Activated CD8-positive, alpha-beta T cell treated with anti-CD3 and anti-CD28 coated beads for 36 hours (primary cell): Measurements from ENCODE around the gene REG1A. TPM values are rescaled to one million over a fixed set of nuclear protein-coding genes. Genes with fewer than 3 reads are reported as not detected.

Experiments
- ATAC-seq: fragments of 200-7000 bp; cut with Tn5 transposase; one replicate; pipeline ENCODE4 v1.10.0; 2021; ENCODE audit warnings: mild to moderate bottlenecking, moderate library complexity
- CTCF ChIA-PET: fragments of 350-600 bp; sonication (Branson Sonifier 250); formaldehyde crosslinking; loops from one replicate; lab custom pipeline; 2021; ENCODE audit warnings: antibody characterized with exemption; lab: Charles Lee
- POLR2A ChIA-PET: fragments of 350-600 bp; sonication (Branson Sonifier 250); formaldehyde crosslinking; loops from one replicate; lab custom pipeline; 2021; ENCODE audit warnings: antibody characterized with exemption; lab: Charles Lee
- DNase-seq: peaks from one replicate; pipeline ENCODE4 v3.0.0-alpha.2; 2020
- H3K27ac Mint-ChIP-seq: one replicate; pipeline ENCODE4 v1.8.0; 2021; ENCODE audit warnings: mild to moderate bottlenecking, mixed read lengths
- H3K27me3 Mint-ChIP-seq: one replicate; pipeline ENCODE4 v1.8.0; 2021; ENCODE audit warnings: mixed read lengths
- H3K36me3 Mint-ChIP-seq: one replicate; pipeline ENCODE4 v1.8.0; 2021; ENCODE audit warnings: low read depth, mixed read lengths
- H3K4me1 Mint-ChIP-seq: one replicate; pipeline ENCODE4 v1.8.0; 2021; ENCODE audit warnings: low read depth, mixed read lengths
- H3K4me3 Mint-ChIP-seq: one replicate; pipeline ENCODE4 v1.8.0; 2021; ENCODE audit warnings: mild to moderate bottlenecking, moderate library complexity, mixed read lengths
- H3K9me3 Mint-ChIP-seq: one replicate; pipeline ENCODE4 v1.8.0; 2021; ENCODE audit warnings: mixed read lengths
- intact Hi-C: fragments of 100-400 bp; cut with micrococcal nuclease; formaldehyde crosslinking; loops from one replicate; pipeline ENCODE4 v1.10.0; 2022
- total RNA-seq, 2 experiments: library from RNA; stranded (reverse); gene quantifications; one replicate each; pipeline ENCODE4 v1.2.3, GENCODE V29; 2021
- TF ChIP-seq, protein P1 (sequence below): fragments of 200-600 bp; IDR thresholded peaks from one replicate; pipeline ENCODE4 v1.8.0; 2022; ENCODE audit warnings: antibody characterized with exemption, mild to moderate bottlenecking

REG1A gene
- total RNA-seq, 2 experiments from 2014 or later: not detected

GRCh38 chr2:79085382-79085781 lies 34.9 kb upstream of the REG1A start:
- no peaks in the 10 kb centered on the region for H3K27me3 Mint-ChIP-seq
- peaks cover 2% of the 10 kb centered on the region for H3K9me3 Mint-ChIP-seq
- POLR2A ChIA-PET: no interaction called here
- no peaks in the 10 kb centered on the region for H3K36me3 Mint-ChIP-seq
- TF ChIP-seq, protein P1, sequence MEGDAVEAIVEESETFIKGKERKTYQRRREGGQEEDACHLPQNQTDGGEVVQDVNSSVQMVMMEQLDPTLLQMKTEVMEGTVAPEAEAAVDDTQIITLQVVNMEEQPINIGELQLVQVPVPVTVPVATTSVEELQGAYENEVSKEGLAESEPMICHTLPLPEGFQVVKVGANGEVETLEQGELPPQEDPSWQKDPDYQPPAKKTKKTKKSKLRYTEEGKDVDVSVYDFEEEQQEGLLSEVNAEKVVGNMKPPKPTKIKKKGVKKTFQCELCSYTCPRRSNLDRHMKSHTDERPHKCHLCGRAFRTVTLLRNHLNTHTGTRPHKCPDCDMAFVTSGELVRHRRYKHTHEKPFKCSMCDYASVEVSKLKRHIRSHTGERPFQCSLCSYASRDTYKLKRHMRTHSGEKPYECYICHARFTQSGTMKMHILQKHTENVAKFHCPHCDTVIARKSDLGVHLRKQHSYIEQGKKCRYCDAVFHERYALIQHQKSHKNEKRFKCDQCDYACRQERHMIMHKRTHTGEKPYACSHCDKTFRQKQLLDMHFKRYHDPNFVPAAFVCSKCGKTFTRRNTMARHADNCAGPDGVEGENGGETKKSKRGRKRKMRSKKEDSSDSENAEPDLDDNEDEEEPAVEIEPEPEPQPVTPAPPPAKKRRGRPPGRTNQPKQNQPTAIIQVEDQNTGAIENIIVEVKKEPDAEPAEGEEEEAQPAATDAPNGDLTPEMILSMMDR: no peak
- CTCF ChIA-PET: no interaction called here
- H3K4me3 Mint-ChIP-seq: no peak overlapping the region
- intact Hi-C loops: no loop called here
- no peak overlapping the region for H3K27ac Mint-ChIP-seq
- ATAC-seq (no peak), DNase-seq (no peak)
- H3K4me1 Mint-ChIP-seq: no peaks in the 10 kb centered on the region

GRCh38 chr2:79086255-79086654 lies 34.0 kb upstream of the REG1A start:
- Mint-ChIP-seq H3K27ac (no peak overlapping the region), H3K4me3 (no peak overlapping the region), H3K4me1 (no peaks in the 10 kb centered on the region), H3K36me3 (no peaks in the 10 kb centered on the region), H3K27me3 (no peaks in the 10 kb centered on the region), H3K9me3 (peaks cover 2% of the 10 kb centered on the region)
- TF ChIP-seq, protein P1: no peak
- ChIA-PET CTCF (no interaction called here), POLR2A (no interaction called here)
- intact Hi-C loops: no loop called here
- no peak for DNase-seq
- no peak for ATAC-seq

GRCh38 chr2:79087785-79088364 lies 32.4 kb upstream of the REG1A start, which contains the start of gene REG1B:
Gene REG1B (minus strand): TSS chr2:79087993. CDS start chr2:79087612, 381 bp downstream.
- Mint-ChIP-seq H3K9me3 (peaks cover 2% of the 10 kb centered on the region), H3K4me3 (no peak within 1 kb of the TSS), H3K36me3 (no peaks in the 10 kb centered on the region), H3K4me1 (no peaks in the 10 kb centered on the region), H3K27ac (no peak within 1 kb of the TSS), H3K27me3 (no peaks in the 10 kb centered on the region)
- DNase-seq (no peak), ATAC-seq (no peak)
- ChIA-PET CTCF (no interaction called here), POLR2A (no interaction called here)
- TF ChIP-seq, protein P1: no peak
- intact Hi-C loops: no loop called here

GRCh38 chr2:79090693-79091092 lies 29.6 kb upstream of the REG1A start:
- TF ChIP-seq, protein P1: no peak
- H3K27me3 Mint-ChIP-seq: no peaks in the 10 kb centered on the region

DNA sequence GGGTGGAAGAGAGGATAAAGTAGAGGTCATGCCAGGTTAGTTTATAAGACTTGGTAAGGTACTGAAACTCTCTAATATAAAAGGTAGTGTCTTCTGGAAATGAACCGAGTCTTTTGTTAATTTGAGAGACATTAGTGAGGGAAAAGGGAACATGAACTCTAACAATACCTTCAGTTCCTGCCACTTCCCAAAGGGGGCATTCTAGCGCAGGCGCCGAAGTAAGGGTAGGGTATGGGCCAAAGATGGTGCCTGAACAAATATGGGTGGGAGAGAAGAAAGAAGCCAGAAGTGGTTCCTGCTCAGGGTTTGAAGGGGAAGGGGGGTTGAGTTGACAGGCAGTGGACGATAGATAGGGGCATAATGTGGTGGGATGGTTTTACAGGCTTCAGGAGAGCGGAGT lies 22.4 kb upstream of the REG1A start:
- Mint-ChIP-seq H3K36me3 (no peaks in the 10 kb centered on the region), H3K9me3 (peaks cover 6% of the 10 kb centered on the region), H3K27ac (no peak overlapping the region), H3K27me3 (no peaks in the 10 kb centered on the region), H3K4me3 (no peak overlapping the region), H3K4me1 (no peaks in the 10 kb centered on the region)
- TF ChIP-seq, protein P1: no peak
- DNase-seq (no peak), ATAC-seq (no peak)
- POLR2A ChIA-PET: no interaction called here
- intact Hi-C loops: no loop called here
- CTCF ChIA-PET: no interaction called here

More at GRCh38 chr2:79090693-79091092, 29.6 kb upstream of the REG1A start:
- H3K9me3 Mint-ChIP-seq: no peaks in the 10 kb centered on the region
- no peak overlapping the region for H3K27ac Mint-ChIP-seq
- no peaks in the 10 kb centered on the region for H3K36me3 Mint-ChIP-seq
- DNase-seq: no peak
- ATAC-seq: no peak
- H3K4me3 Mint-ChIP-seq: no peak overlapping the region
- H3K4me1 Mint-ChIP-seq: no peaks in the 10 kb centered on the region
- ChIA-PET POLR2A (no interaction called here), CTCF (no interaction called here)
- intact Hi-C loops: no loop called here
